Suprapubic skin (tissue), 3 donors: Measurements from ENCODE around the gene DDB1.
"Not testable (repeated sequence)": the region's sequence is repeated elsewhere in the genome, so short reads cannot be mapped to it uniquely, and the experiment has no call there.

Experiments
- EP300 ChIP-seq: sonication (generic); formaldehyde crosslinking; IDR thresholded peaks from one replicate; pipeline ENCODE4 v1.6.1; 2017; ENCODE audit warnings: antibody characterized with exemption
- TF ChIP-seq, protein P1 (sequence below), 2 donors: fragments of 200-600 bp in 1 of 2; fragments of 450-650 bp in 1 of 2; sonication (generic) in 1 of 2; IDR thresholded peaks; one replicate each; pipeline ENCODE4 v1.5.1; 2016 to 2019; ENCODE audit warnings: antibody characterized with exemption in 2 of 2, mild to moderate bottlenecking in 1 of 2, moderate library complexity in 1 of 2

DNA sequence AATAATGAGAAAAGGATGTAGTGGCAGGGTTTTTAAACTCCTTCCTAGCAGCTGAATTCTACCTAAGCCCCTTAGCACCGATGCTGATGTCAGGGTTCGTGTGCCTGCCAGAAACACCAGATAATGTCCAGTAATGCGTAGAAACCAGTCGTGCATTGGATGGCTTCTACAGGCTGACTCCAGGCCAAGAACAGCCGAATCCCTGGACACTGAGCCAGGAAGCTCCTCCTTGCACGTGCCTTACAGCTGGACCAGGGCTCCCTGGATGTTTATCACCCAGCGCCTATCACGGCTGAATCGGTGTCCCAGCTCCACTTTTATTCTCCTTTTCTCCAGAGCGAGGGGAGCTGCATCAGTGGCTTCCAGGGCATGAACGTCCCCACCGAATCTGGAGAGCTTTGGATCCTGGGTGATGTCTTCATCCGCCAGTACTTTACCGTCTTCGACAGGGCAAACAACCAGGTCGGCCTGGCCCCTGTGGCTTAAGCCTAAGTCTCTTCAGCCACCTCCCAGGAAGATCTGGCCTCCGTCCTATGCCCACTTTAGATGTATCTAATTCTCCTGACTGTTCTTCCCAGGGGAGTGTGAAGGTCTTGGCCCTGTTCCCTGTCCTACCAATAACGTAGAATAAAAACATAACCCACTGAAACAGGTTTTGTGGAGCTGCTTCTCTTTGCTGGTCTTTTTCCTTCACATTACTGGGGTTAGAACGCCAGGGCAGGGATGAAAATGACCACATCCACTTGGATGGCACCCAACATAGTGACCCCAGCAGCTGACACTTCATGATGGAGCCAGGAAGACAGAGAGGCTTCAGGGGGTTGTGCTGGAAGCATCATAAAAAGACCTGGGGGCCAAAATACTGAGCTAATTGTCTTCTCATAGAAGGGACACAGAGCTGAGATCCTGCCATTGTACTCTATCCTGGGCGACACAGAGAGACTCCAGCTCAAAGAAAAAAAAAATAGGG is 81.8 kb downstream of the DDB1 start:
- TF ChIP-seq EP300: not testable (repeated sequence)
- TF ChIP-seq, protein P1, sequence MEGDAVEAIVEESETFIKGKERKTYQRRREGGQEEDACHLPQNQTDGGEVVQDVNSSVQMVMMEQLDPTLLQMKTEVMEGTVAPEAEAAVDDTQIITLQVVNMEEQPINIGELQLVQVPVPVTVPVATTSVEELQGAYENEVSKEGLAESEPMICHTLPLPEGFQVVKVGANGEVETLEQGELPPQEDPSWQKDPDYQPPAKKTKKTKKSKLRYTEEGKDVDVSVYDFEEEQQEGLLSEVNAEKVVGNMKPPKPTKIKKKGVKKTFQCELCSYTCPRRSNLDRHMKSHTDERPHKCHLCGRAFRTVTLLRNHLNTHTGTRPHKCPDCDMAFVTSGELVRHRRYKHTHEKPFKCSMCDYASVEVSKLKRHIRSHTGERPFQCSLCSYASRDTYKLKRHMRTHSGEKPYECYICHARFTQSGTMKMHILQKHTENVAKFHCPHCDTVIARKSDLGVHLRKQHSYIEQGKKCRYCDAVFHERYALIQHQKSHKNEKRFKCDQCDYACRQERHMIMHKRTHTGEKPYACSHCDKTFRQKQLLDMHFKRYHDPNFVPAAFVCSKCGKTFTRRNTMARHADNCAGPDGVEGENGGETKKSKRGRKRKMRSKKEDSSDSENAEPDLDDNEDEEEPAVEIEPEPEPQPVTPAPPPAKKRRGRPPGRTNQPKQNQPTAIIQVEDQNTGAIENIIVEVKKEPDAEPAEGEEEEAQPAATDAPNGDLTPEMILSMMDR (IDR thresholded peaks at IDR 0.05): not testable (repeated sequence)
